HepG2 (cell line): ENCODE results near the gene CACNA1D.

Source experiments
- ZFX ChIP-seq: sonication (generic); formaldehyde crosslinking; IDR thresholded peaks from 2 replicates; pipeline ENCODE4 v1.4.0; 2020; ENCODE audit warnings: mild to moderate bottlenecking, low read depth, missing genetic modification reagents, moderate library complexity
- ZNF3 ChIP-seq: IDR thresholded peaks from 2 replicates; pipeline ENCODE4 v1.7.0; 2017; ENCODE audit warnings: inconsistent platforms
- ZNF773 ChIP-seq: sonication (generic); formaldehyde crosslinking; IDR thresholded peaks from 2 replicates; pipeline ENCODE4 v1.4.0; 2020; ENCODE audit warnings: missing genetic modification reagents, borderline replicate concordance
- TF ChIP-seq, protein P1 (sequence below): sonication (generic); formaldehyde crosslinking; IDR thresholded peaks from 2 replicates; pipeline ENCODE4 v1.5.0; 2020; ENCODE audit warnings: mild to moderate bottlenecking, missing genetic modification reagents, moderate library complexity
- TF ChIP-seq, protein P2 (sequence below): sonication (generic); formaldehyde crosslinking; IDR thresholded peaks from 2 replicates; pipeline ENCODE4 v1.4.0; 2020; ENCODE audit warnings: missing genetic modification reagents

- TF ChIP-seq, protein P1, sequence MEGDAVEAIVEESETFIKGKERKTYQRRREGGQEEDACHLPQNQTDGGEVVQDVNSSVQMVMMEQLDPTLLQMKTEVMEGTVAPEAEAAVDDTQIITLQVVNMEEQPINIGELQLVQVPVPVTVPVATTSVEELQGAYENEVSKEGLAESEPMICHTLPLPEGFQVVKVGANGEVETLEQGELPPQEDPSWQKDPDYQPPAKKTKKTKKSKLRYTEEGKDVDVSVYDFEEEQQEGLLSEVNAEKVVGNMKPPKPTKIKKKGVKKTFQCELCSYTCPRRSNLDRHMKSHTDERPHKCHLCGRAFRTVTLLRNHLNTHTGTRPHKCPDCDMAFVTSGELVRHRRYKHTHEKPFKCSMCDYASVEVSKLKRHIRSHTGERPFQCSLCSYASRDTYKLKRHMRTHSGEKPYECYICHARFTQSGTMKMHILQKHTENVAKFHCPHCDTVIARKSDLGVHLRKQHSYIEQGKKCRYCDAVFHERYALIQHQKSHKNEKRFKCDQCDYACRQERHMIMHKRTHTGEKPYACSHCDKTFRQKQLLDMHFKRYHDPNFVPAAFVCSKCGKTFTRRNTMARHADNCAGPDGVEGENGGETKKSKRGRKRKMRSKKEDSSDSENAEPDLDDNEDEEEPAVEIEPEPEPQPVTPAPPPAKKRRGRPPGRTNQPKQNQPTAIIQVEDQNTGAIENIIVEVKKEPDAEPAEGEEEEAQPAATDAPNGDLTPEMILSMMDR (CRISPR knock-in tag): no peak
- TF ChIP-seq, protein P2, sequence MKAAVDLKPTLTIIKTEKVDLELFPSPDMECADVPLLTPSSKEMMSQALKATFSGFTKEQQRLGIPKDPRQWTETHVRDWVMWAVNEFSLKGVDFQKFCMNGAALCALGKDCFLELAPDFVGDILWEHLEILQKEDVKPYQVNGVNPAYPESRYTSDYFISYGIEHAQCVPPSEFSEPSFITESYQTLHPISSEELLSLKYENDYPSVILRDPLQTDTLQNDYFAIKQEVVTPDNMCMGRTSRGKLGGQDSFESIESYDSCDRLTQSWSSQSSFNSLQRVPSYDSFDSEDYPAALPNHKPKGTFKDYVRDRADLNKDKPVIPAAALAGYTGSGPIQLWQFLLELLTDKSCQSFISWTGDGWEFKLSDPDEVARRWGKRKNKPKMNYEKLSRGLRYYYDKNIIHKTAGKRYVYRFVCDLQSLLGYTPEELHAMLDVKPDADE (CRISPR knock-in tag): no peak
- TF ChIP-seq ZNF3 (CRISPR knock-in tag) (no peak), ZFX (CRISPR knock-in tag) (no peak), ZNF773 (CRISPR knock-in tag) (no peak)
Observed at GRCh38 chr3:53780806-53781205, 286.4 kb downstream of the CACNA1D start.
